Measurements from ENCODE around the gene B3GNT3.

Gene B3GNT3

DNA sequence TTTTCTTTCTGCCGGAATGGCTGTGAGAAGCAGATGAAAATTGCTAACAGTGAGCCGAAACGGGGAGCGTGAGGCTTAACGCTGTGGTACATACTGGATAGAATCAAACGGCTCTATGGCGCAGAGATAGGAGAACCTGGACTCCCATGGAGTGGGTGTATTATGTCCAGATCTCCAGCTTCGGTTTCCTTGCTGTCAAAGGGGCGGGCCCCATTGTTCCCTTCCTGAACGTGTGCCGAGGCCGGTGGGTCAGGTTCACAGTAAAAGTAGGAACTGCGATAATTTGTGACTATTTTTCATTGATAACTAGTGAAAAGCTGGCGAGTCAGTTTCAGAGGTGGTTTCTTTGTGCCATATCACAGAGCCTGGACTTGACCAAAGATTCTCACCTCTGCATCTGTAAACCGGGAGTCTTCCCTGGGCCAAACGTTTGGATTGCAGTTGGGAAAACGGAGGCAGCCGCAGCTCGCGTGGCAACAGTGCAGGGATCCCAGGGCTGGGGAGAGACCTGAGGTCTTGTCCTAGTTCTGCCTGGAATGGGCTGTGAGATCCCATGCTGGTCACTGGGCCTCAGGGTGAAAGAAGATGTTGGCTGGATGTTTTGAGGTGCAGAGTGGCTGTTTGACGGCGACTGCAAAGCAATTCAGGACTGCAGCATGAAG, 65.5 kb downstream of the B3GNT3 start:
- H3K27me3 ChIP-seq (ENCODE audit: low read depth, low read length), result no peaks in the 10 kb centered on the region
- H3K36me3 ChIP-seq (ENCODE audit: control insufficient read depth in 1 of 2, insufficient read depth in 2 of 2, low read length in 2 of 2), result peaks cover 37 to 42% of the 10 kb centered on the region in 2 donors
- H3K9me3 ChIP-seq (ENCODE audit: control insufficient read depth in 1 of 2, low read length in 2 of 2), result no peaks in the 10 kb centered on the region
- peak overlapping the region; percentile 84 for H3K27ac ChIP-seq (ENCODE audit: low read length)
- peak overlapping the region; percentile 100 for H3K4me3 ChIP-seq (ENCODE audit: low read depth in 1 of 2, low read length in 2 of 2)
- H3K4me1 ChIP-seq (ENCODE audit: control insufficient read depth in 1 of 2, insufficient read depth in 2 of 2, low read length in 2 of 2), result peaks cover 11 to 18% of the 10 kb centered on the region in 2 donors

DNA sequence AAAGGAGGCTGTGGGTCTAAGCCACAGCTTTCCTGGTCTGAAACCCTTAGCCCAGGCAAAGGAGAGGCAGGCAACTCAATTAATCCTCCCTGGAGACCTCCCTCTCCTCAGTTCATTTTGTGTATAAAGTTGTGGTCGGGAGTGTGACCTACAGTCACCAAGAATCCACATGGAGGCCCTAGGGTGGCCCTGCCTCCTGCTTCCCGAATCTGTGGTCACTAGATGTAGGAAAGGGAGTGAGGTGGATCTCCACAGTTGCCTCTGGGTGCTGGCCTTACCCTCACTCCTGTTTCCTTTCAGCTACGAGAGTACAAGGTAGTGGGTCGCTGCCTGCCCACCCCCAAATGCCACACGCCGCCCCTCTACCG, 66.0 kb downstream of the B3GNT3 start:
- peaks cover 37 to 47% of the 10 kb centered on the region in 2 donors for H3K36me3 ChIP-seq (ENCODE audit: control insufficient read depth in 1 of 2, insufficient read depth in 2 of 2, low read length in 2 of 2)
- no peaks in the 10 kb centered on the region for H3K9me3 ChIP-seq (ENCODE audit: control insufficient read depth in 1 of 2, low read length in 2 of 2)
- H3K4me1 ChIP-seq (ENCODE audit: control insufficient read depth in 1 of 2, insufficient read depth in 2 of 2, low read length in 2 of 2), result peaks cover 11 to 18% of the 10 kb centered on the region in 2 donors
- H3K27me3 ChIP-seq (ENCODE audit: low read depth, low read length), result no peaks in the 10 kb centered on the region
- peak overlapping the region; percentile 84 for H3K27ac ChIP-seq (ENCODE audit: low read length)
- H3K4me3 ChIP-seq (ENCODE audit: low read depth in 1 of 2, low read length in 2 of 2), result peak overlapping the region; percentile 100

DNA sequence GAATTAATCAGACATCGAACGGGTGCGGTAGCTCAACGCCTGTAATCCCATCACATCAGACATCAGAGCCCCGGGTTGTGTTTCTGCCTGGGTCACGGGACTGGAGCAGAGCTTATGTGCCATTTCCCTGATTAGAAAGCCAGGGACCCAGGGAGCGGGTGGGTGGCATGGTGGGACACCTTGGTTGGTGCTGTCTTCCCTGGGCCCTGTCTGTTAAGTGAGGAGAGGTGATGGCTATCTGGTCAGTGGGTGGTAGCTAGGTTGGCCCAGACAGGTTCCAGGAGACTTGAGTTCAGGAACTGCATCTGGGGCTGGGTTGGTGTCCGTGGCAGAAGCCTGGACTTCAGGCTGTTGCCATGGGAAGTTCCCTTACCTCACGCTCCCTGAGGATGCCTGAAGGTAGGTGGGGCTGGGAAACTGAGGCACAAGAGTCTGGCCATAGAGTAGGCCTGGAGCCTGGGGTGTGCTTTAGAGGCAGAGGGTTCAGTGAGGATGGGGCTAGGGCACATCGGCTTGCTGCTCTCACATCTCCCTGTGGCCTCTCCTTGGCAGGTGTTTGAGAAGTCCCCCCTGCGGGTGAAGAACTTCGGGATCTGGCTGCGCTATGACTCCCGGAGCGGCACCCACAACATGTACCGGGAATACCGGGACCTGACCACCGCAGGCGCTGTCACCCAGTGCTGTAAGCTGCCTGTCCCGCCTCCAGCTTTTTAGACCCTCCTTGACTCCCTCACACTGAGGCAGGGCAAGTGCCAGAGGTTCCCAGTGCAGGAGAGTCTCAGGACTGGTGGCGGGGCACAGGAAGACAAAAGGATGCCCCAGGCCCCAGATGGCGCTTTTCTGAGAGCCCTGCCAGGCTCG, 66.8 kb downstream of the B3GNT3 start:
- Histone ChIP-seq H3K27ac (ENCODE audit: low read length) (peak overlapping the region; percentile 84), H3K27me3 (ENCODE audit: low read depth, low read length) (no peaks in the 10 kb centered on the region), H3K4me1 (ENCODE audit: control insufficient read depth in 1 of 2, insufficient read depth in 2 of 2, low read length in 2 of 2) (peaks cover 11 to 18% of the 10 kb centered on the region in 2 donors), H3K36me3 (ENCODE audit: control insufficient read depth in 1 of 2, insufficient read depth in 2 of 2, low read length in 2 of 2) (peaks cover 37 to 48% of the 10 kb centered on the region in 2 donors), H3K9me3 (ENCODE audit: control insufficient read depth in 1 of 2, low read length in 2 of 2) (no peaks in the 10 kb centered on the region), H3K4me3 (ENCODE audit: low read depth in 1 of 2, low read length in 2 of 2) (peak overlapping the region; percentile 100)

DNA sequence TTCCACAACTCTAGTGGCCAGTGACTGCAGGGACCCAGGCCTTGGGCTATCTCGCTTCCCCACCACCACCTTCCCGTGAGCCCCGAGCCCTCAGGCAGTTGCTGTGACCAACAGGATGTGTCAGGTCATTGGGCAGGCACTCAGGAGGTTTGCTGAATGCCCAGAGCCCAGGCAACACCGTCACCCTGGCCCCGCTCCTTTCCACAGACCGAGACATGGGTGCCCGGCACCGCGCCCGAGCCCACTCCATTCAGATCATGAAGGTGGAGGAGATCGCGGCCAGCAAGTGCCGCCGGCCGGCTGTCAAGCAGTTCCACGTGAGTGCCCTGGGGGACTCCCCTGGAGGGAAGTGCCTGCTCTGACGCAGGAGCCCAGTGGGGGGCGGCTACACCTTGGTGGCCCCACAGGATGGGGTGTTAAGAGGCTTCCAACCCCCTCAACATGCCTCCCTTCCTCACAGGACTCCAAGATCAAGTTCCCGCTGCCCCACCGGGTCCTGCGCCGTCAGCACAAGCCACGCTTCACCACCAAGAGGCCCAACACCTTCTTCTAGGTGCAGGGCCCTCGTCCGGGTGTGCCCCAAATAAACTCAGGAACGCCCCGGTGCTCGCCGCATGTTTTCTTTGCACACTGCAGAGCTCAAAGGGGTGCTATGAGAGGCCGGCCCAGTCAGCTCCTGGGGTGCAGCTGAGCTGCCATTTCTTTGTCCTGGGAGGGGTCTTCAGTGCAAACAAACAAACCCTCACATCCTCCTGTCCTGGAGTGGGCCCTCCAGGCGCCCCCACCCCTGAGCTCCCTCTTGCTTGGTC, 68.0 kb downstream of the B3GNT3 start:
- no peak overlapping the region for H3K4me3 ChIP-seq (ENCODE audit: low read depth in 1 of 2, low read length in 2 of 2)

More for the DNA sequence above, 68.0 kb downstream of the B3GNT3 start:
- Histone ChIP-seq H3K27ac (ENCODE audit: low read length) (no peak overlapping the region), H3K27me3 (ENCODE audit: low read depth, low read length) (no peaks in the 10 kb centered on the region), H3K36me3 (ENCODE audit: control insufficient read depth in 1 of 2, insufficient read depth in 2 of 2, low read length in 2 of 2) (peaks cover 37 to 48% of the 10 kb centered on the region in 2 donors), H3K4me1 (ENCODE audit: control insufficient read depth in 1 of 2, insufficient read depth in 2 of 2, low read length in 2 of 2) (peaks cover 11 to 18% of the 10 kb centered on the region in 2 donors), H3K9me3 (ENCODE audit: control insufficient read depth in 1 of 2, low read length in 2 of 2) (no peaks in the 10 kb centered on the region)
